ENCODE data around the gene LGALS9.

DNA sequence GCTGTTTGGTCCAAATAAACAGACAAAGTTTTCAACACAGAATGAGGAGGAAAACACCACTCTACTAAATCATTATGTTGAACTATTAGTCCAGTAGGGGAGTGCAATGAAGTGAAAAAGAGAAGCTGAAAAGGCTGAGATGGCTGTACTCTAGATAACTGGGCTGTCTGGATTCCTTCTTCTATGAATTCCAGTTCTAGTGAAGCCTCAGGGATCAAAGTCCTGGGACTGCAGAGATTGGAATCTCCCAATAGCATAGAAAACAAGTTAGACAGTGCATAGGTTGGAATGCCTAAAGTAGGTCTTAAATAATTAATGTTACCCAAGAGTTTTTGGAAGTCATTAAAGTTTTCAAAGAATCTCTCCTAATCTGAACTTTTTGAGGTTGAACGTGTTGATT, 59.9 kb downstream of the LGALS9 start:
- no peak for TF ChIP-seq POLR2A (IDR thresholded peaks at IDR 0.05)
- TF ChIP-seq, protein P1, sequence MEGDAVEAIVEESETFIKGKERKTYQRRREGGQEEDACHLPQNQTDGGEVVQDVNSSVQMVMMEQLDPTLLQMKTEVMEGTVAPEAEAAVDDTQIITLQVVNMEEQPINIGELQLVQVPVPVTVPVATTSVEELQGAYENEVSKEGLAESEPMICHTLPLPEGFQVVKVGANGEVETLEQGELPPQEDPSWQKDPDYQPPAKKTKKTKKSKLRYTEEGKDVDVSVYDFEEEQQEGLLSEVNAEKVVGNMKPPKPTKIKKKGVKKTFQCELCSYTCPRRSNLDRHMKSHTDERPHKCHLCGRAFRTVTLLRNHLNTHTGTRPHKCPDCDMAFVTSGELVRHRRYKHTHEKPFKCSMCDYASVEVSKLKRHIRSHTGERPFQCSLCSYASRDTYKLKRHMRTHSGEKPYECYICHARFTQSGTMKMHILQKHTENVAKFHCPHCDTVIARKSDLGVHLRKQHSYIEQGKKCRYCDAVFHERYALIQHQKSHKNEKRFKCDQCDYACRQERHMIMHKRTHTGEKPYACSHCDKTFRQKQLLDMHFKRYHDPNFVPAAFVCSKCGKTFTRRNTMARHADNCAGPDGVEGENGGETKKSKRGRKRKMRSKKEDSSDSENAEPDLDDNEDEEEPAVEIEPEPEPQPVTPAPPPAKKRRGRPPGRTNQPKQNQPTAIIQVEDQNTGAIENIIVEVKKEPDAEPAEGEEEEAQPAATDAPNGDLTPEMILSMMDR (IDR thresholded peaks at IDR 0.05), result no peak

All from body of pancreas (tissue), 4 donors.